Activated CD4-positive, alpha-beta memory T cell treated with anti-CD3 and anti-CD28 coated beads, Interleukin-2, amount 10 ng/mL, durations not matched to agents 7 days and 5 days (primary cell): ENCODE data around the gene FYB1. TPM values are rescaled to one million over a fixed set of nuclear protein-coding genes. Genes with fewer than 3 reads are reported as not detected.

Experiments
- CTCF ChIA-PET: fragments of 350-600 bp; sonication (Branson Sonifier 250); formaldehyde crosslinking; loops from one replicate; lab custom pipeline; 2021; ENCODE audit warnings: antibody characterized with exemption, inconsistent platforms; lab: Charles Lee
- POLR2A ChIA-PET: fragments of 350-600 bp; sonication (Branson Sonifier 250); formaldehyde crosslinking; loops from one replicate; lab custom pipeline; 2021; ENCODE audit warnings: antibody characterized with exemption; lab: Charles Lee
- DNase-seq: peaks from one replicate; pipeline ENCODE4 v3.0.0-alpha.2; 2020
- H3K27ac Mint-ChIP-seq: one replicate; pipeline ENCODE4 v1.8.0; 2021; ENCODE audit warnings: mild to moderate bottlenecking, mixed read lengths
- H3K27me3 Mint-ChIP-seq: one replicate; pipeline ENCODE4 v1.8.0; 2021; ENCODE audit warnings: mixed read lengths
- H3K36me3 Mint-ChIP-seq: one replicate; pipeline ENCODE4 v1.8.0; 2021; ENCODE audit warnings: low read depth, mixed read lengths
- H3K4me1 Mint-ChIP-seq: one replicate; pipeline ENCODE4 v1.8.0; 2021; ENCODE audit warnings: mixed read lengths
- H3K4me3 Mint-ChIP-seq: one replicate; pipeline ENCODE4 v1.8.0; 2021; ENCODE audit warnings: mild to moderate bottlenecking, mixed read lengths
- H3K9me3 Mint-ChIP-seq: one replicate; pipeline ENCODE4 v1.8.0; 2021; ENCODE audit warnings: mixed read lengths
- total RNA-seq, 2 experiments: library from RNA; stranded (reverse); gene quantifications; one replicate each; pipeline ENCODE4 v1.2.3, GENCODE V29; 2021

The FYB1 gene
- total RNA-seq, 2 experiments from 2014 or later, result 260 to 270 TPM

GRCh38 chr5:39062104-39062503 lies 157.3 kb downstream of the FYB1 start:
- peaks cover 8% of the 10 kb centered on the region for H3K9me3 Mint-ChIP-seq
- CTCF ChIA-PET, result interaction anchor here (0.7 kb wide), 1 partner anchor 134 kb away, joined by 3 read pairs; no protein-coding TSS in a partner anchor
- no peak overlapping the region for H3K27ac Mint-ChIP-seq
- DNase-seq, result no peak
- H3K4me3 Mint-ChIP-seq, result no peak overlapping the region
- POLR2A ChIA-PET, result interaction anchor here (2.3 kb wide), 1 partner anchor 10 kb away, joined by 7 read pairs; no protein-coding TSS in a partner anchor
- no peaks in the 10 kb centered on the region for H3K27me3 Mint-ChIP-seq
- peaks cover 24% of the 10 kb centered on the region for H3K36me3 Mint-ChIP-seq
- peaks cover 31% of the 10 kb centered on the region for H3K4me1 Mint-ChIP-seq

GRCh38 chr5:39059064-39059463 lies 160.3 kb downstream of the FYB1 start:
- Mint-ChIP-seq H3K36me3 (peaks cover 18% of the 10 kb centered on the region), H3K9me3 (no peaks in the 10 kb centered on the region), H3K27ac (no peak overlapping the region), H3K4me1 (peaks cover 33% of the 10 kb centered on the region), H3K4me3 (no peak overlapping the region), H3K27me3 (no peaks in the 10 kb centered on the region)
- CTCF ChIA-PET, result no interaction called here
- no peak for DNase-seq
- POLR2A ChIA-PET, result interaction anchor here (0.8 to 1.2 kb wide), 2 partner anchors 14 to 1679 kb away, joined by 3 read pairs; no protein-coding TSS in a partner anchor

GRCh38 chr5:39058178-39058921 lies 161.0 kb downstream of the FYB1 start:
- H3K4me1 Mint-ChIP-seq, result peaks cover 31% of the 10 kb centered on the region
- ChIA-PET POLR2A (no interaction called here), CTCF (interaction anchor here (1.2 kb wide), 1 partner anchor 22 kb away, joined by 3 read pairs; no protein-coding TSS in a partner anchor)
- peak overlapping the region; percentile 50 for H3K4me3 Mint-ChIP-seq
- H3K27ac Mint-ChIP-seq, result no peak overlapping the region
- no peak for DNase-seq
- no peaks in the 10 kb centered on the region for H3K27me3 Mint-ChIP-seq
- H3K36me3 Mint-ChIP-seq, result peaks cover 18% of the 10 kb centered on the region
- no peaks in the 10 kb centered on the region for H3K9me3 Mint-ChIP-seq

- ChIA-PET POLR2A (no interaction called here), CTCF (interaction anchor here (1.2 kb wide), 1 partner anchor 23 kb away, joined by 3 read pairs; no protein-coding TSS in a partner anchor)
- Mint-ChIP-seq H3K9me3 (no peaks in the 10 kb centered on the region), H3K4me3 (peak overlapping the region; percentile 50), H3K27me3 (no peaks in the 10 kb centered on the region), H3K4me1 (peaks cover 28% of the 10 kb centered on the region), H3K36me3 (peaks cover 19% of the 10 kb centered on the region), H3K27ac (no peak overlapping the region)
- DNase-seq, result no peak
Observed at GRCh38 chr5:39057734-39058133, 161.6 kb downstream of the FYB1 start.

- Mint-ChIP-seq H3K27ac (no peak overlapping the region), H3K4me3 (no peak overlapping the region), H3K27me3 (no peaks in the 10 kb centered on the region), H3K4me1 (peaks cover 26% of the 10 kb centered on the region), H3K36me3 (peaks cover 23% of the 10 kb centered on the region), H3K9me3 (no peaks in the 10 kb centered on the region)
- ChIA-PET CTCF (no interaction called here), POLR2A (no interaction called here)
- DNase-seq, result no peak
Observed at GRCh38 chr5:39055768-39056398, 163.5 kb downstream of the FYB1 start.

Other genes starting within 250 kb of the FYB1 start
- 10 to 100 TPM; 50.4 to 56.4 TPM for gene RICTOR, start 145.2 kb downstream of the FYB1 start, total RNA-seq
- not detected for gene C9, start 144.9 kb upstream of the FYB1 start, total RNA-seq
- gene DAB2, start 205.4 kb upstream of the FYB1 start, total RNA-seq, result not detected